H9 (cell line): ENCODE data around the gene GRAMD1B. TPM values are rescaled to one million over a fixed set of nuclear protein-coding genes. Genes with fewer than 3 reads are reported as not detected.

ENCODE experiments used
- DNase-seq: peaks from one replicate; pipeline ENCODE4 v3.0.0-alpha.2; 2017
- H2AFZ ChIP-seq: one replicate; pipeline ENCODE4 v1.6.1; 2013; ENCODE audit warnings: mild to moderate bottlenecking, low read length, control low read depth, moderate library complexity
- H2AK5ac ChIP-seq: 2 replicates; pipeline ENCODE4 v1.6.1; 2013; ENCODE audit warnings: low read length, control low read depth, mixed read lengths; ENCODE audit not compliant: insufficient read length
- H2BK120ac ChIP-seq: one replicate; pipeline ENCODE4 v1.6.1; 2013; ENCODE audit warnings: low read depth, mild to moderate bottlenecking, low read length, control low read depth, inconsistent platforms; ENCODE audit not compliant: poor library complexity, severe bottlenecking
- H2BK12ac ChIP-seq: 2 replicates; pipeline ENCODE4 v1.6.1; 2013; ENCODE audit warnings: low read length, control low read depth, mixed read lengths, low read depth; ENCODE audit not compliant: insufficient read length
- H2BK15ac ChIP-seq: 2 replicates; pipeline ENCODE4 v1.6.1; 2013; ENCODE audit warnings: low read depth, low read length, control low read depth
- H2BK20ac ChIP-seq: one replicate; pipeline ENCODE4 v1.6.1; 2013; ENCODE audit warnings: low read depth, mild to moderate bottlenecking, low read length, control low read depth, inconsistent platforms; ENCODE audit not compliant: poor library complexity, severe bottlenecking
- H2BK5ac ChIP-seq: 2 replicates; pipeline ENCODE4 v1.6.1; 2013; ENCODE audit warnings: low read length, control low read depth, mixed read lengths; ENCODE audit not compliant: insufficient read length
- H3K14ac ChIP-seq: 2 replicates; pipeline ENCODE4 v1.6.1; 2013; ENCODE audit warnings: low read length, control low read depth; ENCODE audit not compliant: insufficient read depth
- H3K18ac ChIP-seq: 2 replicates; pipeline ENCODE4 v1.6.1; 2013; ENCODE audit warnings: low read depth, mild to moderate bottlenecking, mixed read lengths, low read length, control low read depth; ENCODE audit not compliant: insufficient read length
- H3K23ac ChIP-seq: 2 replicates; pipeline ENCODE4 v1.6.1; 2013; ENCODE audit warnings: low read length, control low read depth, mixed read lengths, low read depth; ENCODE audit not compliant: insufficient read length
- H3K23me2 ChIP-seq: 2 replicates; pipeline ENCODE4 v1.6.1; 2013; ENCODE audit warnings: low read depth, mild to moderate bottlenecking, mixed read lengths, low read length, control low read depth; ENCODE audit not compliant: insufficient read length, poor library complexity, severe bottlenecking
- H3K27ac ChIP-seq: 2 replicates; pipeline ENCODE4 v1.5.1; 2013; ENCODE audit warnings: low read length, control low read depth, mixed read lengths, low read depth; ENCODE audit not compliant: insufficient read length
- H3K27me3 ChIP-seq: 2 replicates; pipeline ENCODE4 v1.6.1; 2013; ENCODE audit warnings: low read length, control low read depth, inconsistent platforms; ENCODE audit not compliant: insufficient read depth
- H3K4ac ChIP-seq: 2 replicates; pipeline ENCODE4 v1.6.1; 2013; ENCODE audit warnings: low read depth, mild to moderate bottlenecking, control low read depth, inconsistent platforms, low read length, moderate library complexity
- H3K4me1 ChIP-seq: 2 replicates; pipeline ENCODE4 v1.6.1; 2013; ENCODE audit warnings: low read length, control low read depth, inconsistent platforms; ENCODE audit not compliant: insufficient read depth
- H3K4me2 ChIP-seq: 2 replicates; pipeline ENCODE4 v1.6.1; 2013; ENCODE audit warnings: low read length, control low read depth, mixed read lengths; ENCODE audit not compliant: insufficient read length, insufficient read depth
- H3K56ac ChIP-seq: 2 replicates; pipeline ENCODE4 v1.6.1; 2013; ENCODE audit warnings: low read depth, mild to moderate bottlenecking, mixed read lengths, low read length, control low read depth; ENCODE audit not compliant: insufficient read length
- H3K79me1 ChIP-seq: 2 replicates; pipeline ENCODE4 v1.6.1; 2013; ENCODE audit warnings: low read depth, mild to moderate bottlenecking, moderate library complexity, low read length, control low read depth, inconsistent platforms; ENCODE audit not compliant: insufficient read depth, poor library complexity, severe bottlenecking
- H3K79me2 ChIP-seq: 2 replicates; pipeline ENCODE4 v1.6.1; 2013; ENCODE audit warnings: low read length, control low read depth, inconsistent platforms; ENCODE audit not compliant: insufficient read depth
- H3K9ac ChIP-seq: 2 replicates; pipeline ENCODE4 v1.6.1; 2013; ENCODE audit warnings: low read length, control low read depth, mixed read lengths; ENCODE audit not compliant: insufficient read length; ENCODE audit errors: extremely low read depth
- H3K9me3 ChIP-seq: one replicate; pipeline ENCODE4 v1.6.1; 2013; ENCODE audit warnings: low read depth, low read length, inconsistent platforms; ENCODE audit not compliant: control insufficient read depth
- H3T11ph ChIP-seq: one replicate; pipeline ENCODE4 v1.6.1; 2013; ENCODE audit warnings: mild to moderate bottlenecking, low read length, control low read depth, inconsistent platforms
- H4K20me1 ChIP-seq: one replicate; pipeline ENCODE4 v1.6.1; 2013; ENCODE audit not compliant: control insufficient read depth, insufficient read length, insufficient read depth
- H4K5ac ChIP-seq: 2 replicates; pipeline ENCODE4 v1.6.1; 2013; ENCODE audit warnings: low read depth, mild to moderate bottlenecking, mixed read lengths, low read length, control low read depth; ENCODE audit not compliant: insufficient read length
- H4K8ac ChIP-seq: replicated peaks from 2 replicates; pipeline ENCODE4 v1.6.1; 2013; ENCODE audit warnings: low read length, control low read depth, mixed read lengths, low read depth; ENCODE audit not compliant: insufficient read length
- H4K91ac ChIP-seq: 2 replicates; pipeline ENCODE4 v1.6.1; 2013; ENCODE audit warnings: low read depth, mild to moderate bottlenecking, moderate library complexity, mixed read lengths, low read length, control low read depth; ENCODE audit not compliant: insufficient read length
- H3K27ac Mint-ChIP-seq, 3 experiments: 2 replicates in 2 of 3; 3 replicates in 1 of 3; pipeline ENCODE4 v1.8.0; 2020 to 2021; ENCODE audit warnings: mixed read lengths in 3 of 3, mild to moderate bottlenecking in 1 of 3, moderate library complexity in 1 of 3
- H3K27me3 Mint-ChIP-seq: 2 replicates; pipeline ENCODE4 v1.8.0; 2021; ENCODE audit warnings: low read depth, mild to moderate bottlenecking, moderate library complexity, mixed read lengths
- H3K36me3 Mint-ChIP-seq, 3 experiments: 2 replicates in 2 of 3; 3 replicates in 1 of 3; pipeline ENCODE4 v1.8.0; 2020 to 2021; ENCODE audit warnings: low read depth in 3 of 3, mixed read lengths in 3 of 3; ENCODE audit not compliant: insufficient read depth in 1 of 3
- H3K4me1 Mint-ChIP-seq, 2 experiments: 2 replicates each; pipeline ENCODE4 v1.8.0; 2020; ENCODE audit warnings: mixed read lengths in 2 of 2
- H3K4me3 Mint-ChIP-seq, 2 experiments: 2 replicates in 1 of 2; 3 replicates in 1 of 2; pipeline ENCODE4 v1.8.0; 2020 to 2021; ENCODE audit warnings: mild to moderate bottlenecking in 2 of 2, mixed read lengths in 2 of 2, moderate library complexity in 1 of 2
- H3K9me3 Mint-ChIP-seq, 2 experiments: 2 replicates in 1 of 2; 3 replicates in 1 of 2; pipeline ENCODE4 v1.8.0; 2020; ENCODE audit warnings: mild to moderate bottlenecking in 2 of 2, mixed read lengths in 2 of 2, moderate library complexity in 1 of 2
- WGBS: extraction: QIAGEN DNeasy Blood & Tissue Kit; methylation state at CpG from one replicate; pipeline ENCODE4 v1.1.7; 2013; ENCODE audit warnings: missing lambda C conversion rate, low lambda C conversion rate, mixed read lengths; ENCODE audit not compliant: insufficient read length; ENCODE audit errors: extremely low coverage; 5-methylcytosine and 5-hydroxymethylcytosine counted together
- total RNA-seq: library from RNA; stranded (reverse); gene quantifications from 2 replicates; pipeline ENCODE4 v1.2.1, GENCODE V29; 2021
- TF ChIP-seq, protein P1 (sequence below): fragments of 200-600 bp; sonication (generic); conservative IDR thresholded peaks from 3 replicates; pipeline ENCODE4 v1.8.0; 2021; ENCODE audit warnings: antibody characterized with exemption, mild to moderate bottlenecking

GRAMD1B gene
- total RNA-seq, 1 experiment from 2014 or later = 25.9 TPM

- Mint-ChIP-seq H3K4me1 (peaks cover 28% of the 10 kb centered on the region in 2 experiments), H3K27me3 (no peaks in the 10 kb centered on the region), H3K4me3 (no peak overlapping the region), H3K36me3 (peaks cover 0 to 8% (median under 1%) of the 10 kb centered on the region in 3 experiments; a peak in 4 of 7 replicates), H3K9me3 (no peaks in the 10 kb centered on the region), H3K27ac (no peak overlapping the region)
- no peaks in the 10 kb centered on the region for H3K23me2 ChIP-seq
- TF ChIP-seq, protein P1, sequence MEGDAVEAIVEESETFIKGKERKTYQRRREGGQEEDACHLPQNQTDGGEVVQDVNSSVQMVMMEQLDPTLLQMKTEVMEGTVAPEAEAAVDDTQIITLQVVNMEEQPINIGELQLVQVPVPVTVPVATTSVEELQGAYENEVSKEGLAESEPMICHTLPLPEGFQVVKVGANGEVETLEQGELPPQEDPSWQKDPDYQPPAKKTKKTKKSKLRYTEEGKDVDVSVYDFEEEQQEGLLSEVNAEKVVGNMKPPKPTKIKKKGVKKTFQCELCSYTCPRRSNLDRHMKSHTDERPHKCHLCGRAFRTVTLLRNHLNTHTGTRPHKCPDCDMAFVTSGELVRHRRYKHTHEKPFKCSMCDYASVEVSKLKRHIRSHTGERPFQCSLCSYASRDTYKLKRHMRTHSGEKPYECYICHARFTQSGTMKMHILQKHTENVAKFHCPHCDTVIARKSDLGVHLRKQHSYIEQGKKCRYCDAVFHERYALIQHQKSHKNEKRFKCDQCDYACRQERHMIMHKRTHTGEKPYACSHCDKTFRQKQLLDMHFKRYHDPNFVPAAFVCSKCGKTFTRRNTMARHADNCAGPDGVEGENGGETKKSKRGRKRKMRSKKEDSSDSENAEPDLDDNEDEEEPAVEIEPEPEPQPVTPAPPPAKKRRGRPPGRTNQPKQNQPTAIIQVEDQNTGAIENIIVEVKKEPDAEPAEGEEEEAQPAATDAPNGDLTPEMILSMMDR = no peak
- no peak overlapping the region for H3T11ph ChIP-seq
- no peak overlapping the region for H2BK12ac ChIP-seq
- no peak overlapping the region for H3K14ac ChIP-seq
- no peak overlapping the region for H2BK20ac ChIP-seq
- no peak overlapping the region for H3K18ac ChIP-seq
- H2BK120ac ChIP-seq = no peak overlapping the region
- no peak overlapping the region for H2BK15ac ChIP-seq
- no peak overlapping the region for H2BK5ac ChIP-seq
- H3K23ac ChIP-seq = no peak overlapping the region
- no peak overlapping the region for H2AFZ ChIP-seq
- no peak overlapping the region for H3K4me2 ChIP-seq
- no peak overlapping the region for H3K9ac ChIP-seq
- WGBS = no CpG with 5 or more reads among the region's 1 CpG
- H3K4me1 ChIP-seq = no peaks in the 10 kb centered on the region
- H3K9me3 ChIP-seq = no peaks in the 10 kb centered on the region
- H4K8ac ChIP-seq = no peak overlapping the region
- no peaks in the 10 kb centered on the region for H3K79me2 ChIP-seq
- no peaks in the 10 kb centered on the region for H3K79me1 ChIP-seq
- no peak overlapping the region for H3K27ac ChIP-seq
- H3K4ac ChIP-seq = no peak overlapping the region
- H3K27me3 ChIP-seq = no peaks in the 10 kb centered on the region
- H4K91ac ChIP-seq = no peak overlapping the region
- H4K20me1 ChIP-seq = no peaks in the 10 kb centered on the region
- H3K56ac ChIP-seq = no peak overlapping the region
- no peak overlapping the region for H2AK5ac ChIP-seq
- H4K5ac ChIP-seq = no peak overlapping the region
- DNase-seq = no peak
Observed at GRCh38 chr11:123452794-123453193, 22.7 kb downstream of the GRAMD1B start.
